H1 (cell line): ENCODE measurements around the gene IRF9. TPM values are rescaled to one million over a fixed set of nuclear protein-coding genes. Genes with fewer than 3 reads are reported as not detected.

ENCODE experiments used
- CTCF ChIA-PET: fragments of 300-600 bp; sonication (Branson Sonifier 250); formaldehyde crosslinking; loops from one replicate; lab custom pipeline; 2021; ENCODE audit not compliant: partially characterized antibody; lab: Charles Lee
- POLR2A ChIA-PET: fragments of 300-600 bp; sonication (Branson Sonifier 250); formaldehyde crosslinking; loops from one replicate; lab custom pipeline; 2021; ENCODE audit warnings: inconsistent platforms; ENCODE audit not compliant: partially characterized antibody; lab: Charles Lee
- DNase-seq, 2 experiments: peaks; one replicate each; pipeline versions ENCODE4 v3.0.0 to v3.0.0-alpha.2; 2010 to 2022; ENCODE audit warnings: low spot score in 2 of 2, low read depth in 1 of 2, mixed read lengths in 1 of 2
- FAIRE-seq: peaks from 2 replicates; lab custom pipeline; 2011; peaks lifted over from hg19 to GRCh38; lab: Jason Lieb, UNC
- H2AFZ ChIP-seq: 2 replicates; pipeline ENCODE4 v1.8.1; 2012; ENCODE audit warnings: low read length, inconsistent platforms
- H2AK5ac ChIP-seq: 2 replicates; pipeline ENCODE4 v1.6.1; 2013; ENCODE audit warnings: low read depth, low read length
- H2BK120ac ChIP-seq: replicated peaks from 2 replicates; pipeline ENCODE3; 2013; ENCODE audit warnings: low read depth, low read length, inconsistent platforms
- H2BK12ac ChIP-seq: 2 replicates; pipeline ENCODE4 v1.6.1; 2013; ENCODE audit warnings: low read depth, low read length
- H2BK15ac ChIP-seq: 2 replicates; pipeline ENCODE4 v1.6.1; 2013; ENCODE audit warnings: low read length
- H2BK20ac ChIP-seq: 2 replicates; pipeline ENCODE4 v1.6.1; 2013; ENCODE audit warnings: low read length
- H2BK5ac ChIP-seq: 2 replicates; pipeline ENCODE4 v1.6.1; 2013; ENCODE audit warnings: low read depth, low read length
- H3K14ac ChIP-seq: 2 replicates; pipeline ENCODE4 v1.6.1; 2013; ENCODE audit warnings: inconsistent platforms; ENCODE audit not compliant: insufficient read length
- H3K18ac ChIP-seq: 2 replicates; pipeline ENCODE4 v1.6.1; 2013; ENCODE audit warnings: low read length; ENCODE audit errors: extremely low read depth
- H3K23ac ChIP-seq: 2 replicates; pipeline ENCODE4 v1.6.1; 2013; ENCODE audit warnings: inconsistent platforms; ENCODE audit not compliant: insufficient read length
- H3K23me2 ChIP-seq: 2 replicates; pipeline ENCODE4 v1.6.1; 2013; ENCODE audit warnings: low read depth, low read length
- H3K27ac ChIP-seq: 2 replicates; pipeline ENCODE4 v1.6.1; 2011; ENCODE audit warnings: low read depth, low read length, inconsistent platforms
- H3K27me3 ChIP-seq, 4 experiments: replicated peaks in 1 of 4; 1 replicate in 1 of 4; 2 replicates in 3 of 4; pipeline versions ENCODE4 v1.6.1 to v1.8.1; 2011 to 2013; ENCODE audit warnings: low read length in 3 of 4, mild to moderate bottlenecking in 3 of 4, inconsistent platforms in 2 of 4, mixed read lengths in 2 of 4, moderate library complexity in 1 of 4; ENCODE audit not compliant: control insufficient read depth in 3 of 4, insufficient read depth in 3 of 4; ENCODE audit errors: extremely low read depth in 1 of 4
- H3K36me3 ChIP-seq, 4 experiments: 2 replicates each; pipeline versions ENCODE4 v1.6.1 to v1.8.1; 2011 to 2013; ENCODE audit warnings: mild to moderate bottlenecking in 4 of 4, low read length in 3 of 4, moderate library complexity in 2 of 4, control low read depth in 1 of 4, inconsistent platforms in 1 of 4; ENCODE audit not compliant: insufficient read depth in 4 of 4, control insufficient read depth in 2 of 4
- H3K4ac ChIP-seq: replicated peaks from 2 replicates; pipeline ENCODE3; 2013; ENCODE audit warnings: low read length, low read depth, mixed read lengths, inconsistent platforms; ENCODE audit not compliant: insufficient read length
- H3K4me1 ChIP-seq, 4 experiments: replicated peaks in 1 of 4; 1 replicate in 1 of 4; 2 replicates in 3 of 4; pipeline versions ENCODE4 v1.6.1 to v1.8.1; 2011 to 2013; ENCODE audit warnings: low read length in 3 of 4, inconsistent platforms in 2 of 4, mixed read lengths in 1 of 4; ENCODE audit not compliant: insufficient read depth in 4 of 4, control insufficient read depth in 3 of 4
- H3K4me2 ChIP-seq, 2 experiments: 2 replicates each; pipeline versions ENCODE4 v1.6.1 to v1.8.1; 2011 to 2013; ENCODE audit warnings: low read depth in 2 of 2, low read length in 2 of 2, control low read depth in 1 of 2, inconsistent platforms in 1 of 2, mild to moderate bottlenecking in 1 of 2; ENCODE audit not compliant: insufficient read depth in 1 of 2
- H3K4me3 ChIP-seq, 4 experiments: fragments of 200-600, 300-600 bp in 1 of 4; sonication (generic), shearing (Covaris generic), sonication (Bioruptor Twin) in 1 of 4; 2 replicates each; pipeline versions ENCODE4 v1.5.1 to v1.8.1; 2011 to 2016; ENCODE audit warnings: low read length in 4 of 4, low read depth in 3 of 4, control low read depth in 2 of 4, inconsistent platforms in 2 of 4, mild to moderate bottlenecking in 2 of 4, mixed read lengths in 1 of 4, moderate library complexity in 1 of 4; ENCODE audit not compliant: insufficient read depth in 2 of 4; ENCODE audit errors: extremely low read depth in 1 of 4
- H3K56ac ChIP-seq: replicated peaks from 2 replicates; pipeline ENCODE3; 2013; ENCODE audit warnings: low read depth, mild to moderate bottlenecking, mixed read lengths, low read length, inconsistent platforms; ENCODE audit not compliant: insufficient read length
- H3K79me1 ChIP-seq: 2 replicates; pipeline ENCODE4 v1.6.1; 2013; ENCODE audit warnings: low read depth, low read length, control low read depth
- H3K79me2 ChIP-seq, 2 experiments: 2 replicates each; pipeline versions ENCODE4 v1.6.1 to v1.8.1; 2012 to 2013; ENCODE audit warnings: low read length in 2 of 2, mild to moderate bottlenecking in 2 of 2, inconsistent platforms in 1 of 2; ENCODE audit not compliant: insufficient read depth in 2 of 2, control insufficient read depth in 1 of 2
- H3K9ac ChIP-seq, 4 experiments: replicated peaks in 1 of 4; 1 replicate in 1 of 4; 2 replicates in 3 of 4; pipeline versions ENCODE4 v1.6.1 to v1.8.1; 2011 to 2013; ENCODE audit warnings: low read depth in 3 of 4, low read length in 3 of 4, control low read depth in 2 of 4, mild to moderate bottlenecking in 2 of 4, moderate library complexity in 2 of 4, inconsistent platforms in 1 of 4; ENCODE audit errors: extremely low read depth in 1 of 4
- H3K9me3 ChIP-seq, 2 experiments: 2 replicates each; pipeline versions ENCODE4 v1.6.1 to v1.8.1; 2012 to 2013; ENCODE audit warnings: mild to moderate bottlenecking in 2 of 2, moderate library complexity in 2 of 2, control low read depth in 1 of 2, inconsistent platforms in 1 of 2, low read depth in 1 of 2, low read length in 1 of 2, mixed read lengths in 1 of 2; ENCODE audit not compliant: insufficient read depth in 2 of 2
- H4K20me1 ChIP-seq, 2 experiments: replicated peaks in 1 of 2; 2 replicates each; pipeline versions ENCODE3 to v1.8.1; 2011 to 2013; ENCODE audit warnings: inconsistent platforms in 2 of 2, low read length in 2 of 2, mild to moderate bottlenecking in 1 of 2; ENCODE audit not compliant: insufficient read depth in 2 of 2, control insufficient read depth in 1 of 2
- H4K5ac ChIP-seq: 2 replicates; pipeline ENCODE4 v1.6.1; 2013; ENCODE audit warnings: low read length, low read depth, mixed read lengths, inconsistent platforms; ENCODE audit not compliant: insufficient read length
- H4K8ac ChIP-seq: 2 replicates; pipeline ENCODE4 v1.8.0; 2013; ENCODE audit warnings: mild to moderate bottlenecking, moderate library complexity, low read length, inconsistent platforms; ENCODE audit not compliant: insufficient read depth; ENCODE audit errors: extremely low read depth
- H4K91ac ChIP-seq: replicated peaks from 2 replicates; pipeline ENCODE3; 2013; ENCODE audit warnings: low read length, mixed read lengths, inconsistent platforms; ENCODE audit not compliant: insufficient read length
- SP4 ChIP-seq: IDR thresholded peaks from 2 replicates; pipeline ENCODE4 v1.6.1; 2012; ENCODE audit warnings: low read length, inconsistent platforms
- WGBS, 2 experiments: shearing (Covaris generic) in 1 of 2; methylation state at CpG; one replicate each; pipeline versions ENCODE4 v1.1.6 to v1.1.7; 2013 to 2015; ENCODE audit warnings: low lambda C conversion rate in 2 of 2, mixed read lengths in 2 of 2, inconsistent platforms in 1 of 2, low coverage in 1 of 2, missing lambda C conversion rate in 1 of 2; ENCODE audit not compliant: insufficient replicate concordance in 2 of 2, insufficient coverage in 1 of 2, insufficient read length in 1 of 2; ENCODE audit errors: extremely low coverage in 1 of 2, missing lambda C conversion rate in 1 of 2; 5-methylcytosine and 5-hydroxymethylcytosine counted together
- polyA plus RNA-seq, 7 experiments: library from polyadenylated mRNA; depleted of rRNA in 3 of 7; stranded (reverse) in 5 of 7; unstranded in 2 of 7; fragments of >200 nt in 5 of 7; fragments of 200-250 nt in 2 of 7; gene quantifications; 1 replicate in 5 of 7; 2 replicates in 1 of 7; 4 replicates in 1 of 7; pipeline versions ENCODE4 v1.2.1 to v1.2.3, GENCODE V29; 2011 to 2013; ENCODE audit warnings: missing spikeins in 2 of 7, mixed read lengths in 2 of 7
- total RNA-seq: library from RNA; stranded (reverse); fragmentation: NEBNext Ultra II Directional; extraction: Animal tissue kit (Norgen Biotek cat#: 25700); gene quantifications from 2 replicates; pipeline ENCODE4 v1.2.1, GENCODE V29; 2021

Gene IRF9
- total and polyA plus RNA-seq, 2 of the 8 experiments (the other 6 are each of a cell fraction or from before 2014, with no cell fraction given) = 11.4 to 13.2 TPM

GRCh38 chr14:24135584-24135833 is 25.6 kb upstream of the IRF9 start:
- Histone ChIP-seq H2BK15ac (peak overlapping the region; percentile 4; the same call in 1 of the 2 replicates), H3K9ac (peak overlapping the region in 3 of 4 experiments; percentile 42 to 66 (median 50); a peak in 3 of 7 replicates), H3K23ac (no peak overlapping the region)

More at GRCh38 chr14:24135584-24135833, 25.6 kb upstream of the IRF9 start:
- Histone ChIP-seq H3K4me3 (peak overlapping the region; percentile 64 to 100 (median 75)), H2BK20ac (no peak overlapping the region), H4K5ac (peak overlapping the region; percentile 34), H2AK5ac (no peak overlapping the region), H3K4ac (no peak overlapping the region), H2AFZ (peak overlapping the region; percentile 94), H2BK12ac (no peak overlapping the region; the same call in 1 of the 2 replicates), H3K36me3 (peaks cover 8 to 25% (median 14%) of the 10 kb centered on the region in 4 experiments; a peak in 6 of 8 replicates), H3K4me1 (peaks cover 0 to 10% (median 6%) of the 10 kb centered on the region in 4 experiments; a peak in 5 of 7 replicates), H3K14ac (no peak overlapping the region), H4K8ac (peak overlapping the region; percentile 64; the same call in 1 of the 2 replicates), H3K27me3 (no peaks in the 10 kb centered on the region), H4K20me1 (peaks cover 0 to 1% of the 10 kb centered on the region in 2 experiments), H3K9me3 (no peaks in the 10 kb centered on the region), H2BK120ac (no peak overlapping the region), H3K18ac (peak overlapping the region; percentile 17), H3K56ac (no peak overlapping the region), H2BK5ac (peak overlapping the region; percentile 90; the same call in 1 of the 2 replicates), H3K27ac (peak overlapping the region; percentile 14; the same call in 1 of the 2 replicates), H3K79me1 (peaks cover 4% of the 10 kb centered on the region; the same call in 1 of the 2 replicates), H3K23me2 (peaks cover 5% of the 10 kb centered on the region; the same call in 1 of the 2 replicates), H4K91ac (no peak overlapping the region), H3K79me2 (peaks cover 0 to 12% of the 10 kb centered on the region in 2 experiments; a peak in 2 of 4 replicates), H3K4me2 (peak overlapping the region; percentile 81 to 95)
- DNase-seq = no peak
- TF ChIP-seq SP4 = no peak
- FAIRE-seq = no peak
- ChIA-PET CTCF (interaction anchor here (1.0 to 1.7 kb wide), 6 partner anchors 12 to 77 kb away, joined by 3 to 7 read pairs (median 4); partner anchors contain the start of genes IRF9, PSME2 and RNF31), POLR2A (interaction anchor here (0.8 to 10.5 kb wide), 15 partner anchors 8 to 136 kb away, joined by 3 to 118 read pairs (median 7); partner anchors contain the start of genes CHMP4A, DCAF11, IRF9 and NRL)
- 15% methylated on average over 9 of the region's 9 CpGs; no CpG with 5 or more reads in 1 of the 2 experiments for WGBS, 2 experiments
